H9 (cell line): ENCODE measurements around the gene MTHFD1. TPM values are rescaled to one million over a fixed set of nuclear protein-coding genes. Genes with fewer than 3 reads are reported as not detected.
A peak's percentile ranks its signal among the peaks of the same experiment; 100 is the strongest.

Experiments
- DNase-seq: peaks from one replicate; pipeline ENCODE4 v3.0.0-alpha.2; 2017
- H2AFZ ChIP-seq: one replicate; pipeline ENCODE4 v1.6.1; 2013; ENCODE audit warnings: mild to moderate bottlenecking, low read length, control low read depth, moderate library complexity
- H2AK5ac ChIP-seq: 2 replicates; pipeline ENCODE4 v1.6.1; 2013; ENCODE audit warnings: low read length, control low read depth, mixed read lengths; ENCODE audit not compliant: insufficient read length
- H2BK120ac ChIP-seq: one replicate; pipeline ENCODE4 v1.6.1; 2013; ENCODE audit warnings: low read depth, mild to moderate bottlenecking, low read length, control low read depth, inconsistent platforms; ENCODE audit not compliant: poor library complexity, severe bottlenecking
- H2BK12ac ChIP-seq: 2 replicates; pipeline ENCODE4 v1.6.1; 2013; ENCODE audit warnings: low read length, control low read depth, mixed read lengths, low read depth; ENCODE audit not compliant: insufficient read length
- H2BK15ac ChIP-seq: 2 replicates; pipeline ENCODE4 v1.6.1; 2013; ENCODE audit warnings: low read depth, low read length, control low read depth
- H2BK20ac ChIP-seq: one replicate; pipeline ENCODE4 v1.6.1; 2013; ENCODE audit warnings: low read depth, mild to moderate bottlenecking, low read length, control low read depth, inconsistent platforms; ENCODE audit not compliant: poor library complexity, severe bottlenecking
- H2BK5ac ChIP-seq: 2 replicates; pipeline ENCODE4 v1.6.1; 2013; ENCODE audit warnings: low read length, control low read depth, mixed read lengths; ENCODE audit not compliant: insufficient read length
- H3K14ac ChIP-seq: 2 replicates; pipeline ENCODE4 v1.6.1; 2013; ENCODE audit warnings: low read length, control low read depth; ENCODE audit not compliant: insufficient read depth
- H3K18ac ChIP-seq: 2 replicates; pipeline ENCODE4 v1.6.1; 2013; ENCODE audit warnings: low read depth, mild to moderate bottlenecking, mixed read lengths, low read length, control low read depth; ENCODE audit not compliant: insufficient read length
- H3K23ac ChIP-seq: 2 replicates; pipeline ENCODE4 v1.6.1; 2013; ENCODE audit warnings: low read length, control low read depth, mixed read lengths, low read depth; ENCODE audit not compliant: insufficient read length
- H3K23me2 ChIP-seq: 2 replicates; pipeline ENCODE4 v1.6.1; 2013; ENCODE audit warnings: low read depth, mild to moderate bottlenecking, mixed read lengths, low read length, control low read depth; ENCODE audit not compliant: insufficient read length, poor library complexity, severe bottlenecking
- H3K27ac ChIP-seq: 2 replicates; pipeline ENCODE4 v1.5.1; 2013; ENCODE audit warnings: low read length, control low read depth, mixed read lengths, low read depth; ENCODE audit not compliant: insufficient read length
- H3K27me3 ChIP-seq: 2 replicates; pipeline ENCODE4 v1.6.1; 2013; ENCODE audit warnings: low read length, control low read depth, inconsistent platforms; ENCODE audit not compliant: insufficient read depth
- H3K4ac ChIP-seq: 2 replicates; pipeline ENCODE4 v1.6.1; 2013; ENCODE audit warnings: low read depth, mild to moderate bottlenecking, control low read depth, inconsistent platforms, low read length, moderate library complexity
- H3K4me1 ChIP-seq: 2 replicates; pipeline ENCODE4 v1.6.1; 2013; ENCODE audit warnings: low read length, control low read depth, inconsistent platforms; ENCODE audit not compliant: insufficient read depth
- H3K4me2 ChIP-seq: 2 replicates; pipeline ENCODE4 v1.6.1; 2013; ENCODE audit warnings: low read length, control low read depth, mixed read lengths; ENCODE audit not compliant: insufficient read length, insufficient read depth
- H3K56ac ChIP-seq: 2 replicates; pipeline ENCODE4 v1.6.1; 2013; ENCODE audit warnings: low read depth, mild to moderate bottlenecking, mixed read lengths, low read length, control low read depth; ENCODE audit not compliant: insufficient read length
- H3K79me1 ChIP-seq: 2 replicates; pipeline ENCODE4 v1.6.1; 2013; ENCODE audit warnings: low read depth, mild to moderate bottlenecking, moderate library complexity, low read length, control low read depth, inconsistent platforms; ENCODE audit not compliant: insufficient read depth, poor library complexity, severe bottlenecking
- H3K79me2 ChIP-seq: 2 replicates; pipeline ENCODE4 v1.6.1; 2013; ENCODE audit warnings: low read length, control low read depth, inconsistent platforms; ENCODE audit not compliant: insufficient read depth
- H3K9ac ChIP-seq: 2 replicates; pipeline ENCODE4 v1.6.1; 2013; ENCODE audit warnings: low read length, control low read depth, mixed read lengths; ENCODE audit not compliant: insufficient read length; ENCODE audit errors: extremely low read depth
- H3K9me3 ChIP-seq: one replicate; pipeline ENCODE4 v1.6.1; 2013; ENCODE audit warnings: low read depth, low read length, inconsistent platforms; ENCODE audit not compliant: control insufficient read depth
- H3T11ph ChIP-seq: one replicate; pipeline ENCODE4 v1.6.1; 2013; ENCODE audit warnings: mild to moderate bottlenecking, low read length, control low read depth, inconsistent platforms
- H4K20me1 ChIP-seq: one replicate; pipeline ENCODE4 v1.6.1; 2013; ENCODE audit not compliant: control insufficient read depth, insufficient read length, insufficient read depth
- H4K5ac ChIP-seq: 2 replicates; pipeline ENCODE4 v1.6.1; 2013; ENCODE audit warnings: low read depth, mild to moderate bottlenecking, mixed read lengths, low read length, control low read depth; ENCODE audit not compliant: insufficient read length
- H4K8ac ChIP-seq: replicated peaks from 2 replicates; pipeline ENCODE4 v1.6.1; 2013; ENCODE audit warnings: low read length, control low read depth, mixed read lengths, low read depth; ENCODE audit not compliant: insufficient read length
- H4K91ac ChIP-seq: 2 replicates; pipeline ENCODE4 v1.6.1; 2013; ENCODE audit warnings: low read depth, mild to moderate bottlenecking, moderate library complexity, mixed read lengths, low read length, control low read depth; ENCODE audit not compliant: insufficient read length
- H3K27ac Mint-ChIP-seq, 3 experiments: 2 replicates in 2 of 3; 3 replicates in 1 of 3; pipeline ENCODE4 v1.8.0; 2020 to 2021; ENCODE audit warnings: mixed read lengths in 3 of 3, mild to moderate bottlenecking in 1 of 3, moderate library complexity in 1 of 3
- H3K27me3 Mint-ChIP-seq: 2 replicates; pipeline ENCODE4 v1.8.0; 2021; ENCODE audit warnings: low read depth, mild to moderate bottlenecking, moderate library complexity, mixed read lengths
- H3K36me3 Mint-ChIP-seq, 3 experiments: 2 replicates in 2 of 3; 3 replicates in 1 of 3; pipeline ENCODE4 v1.8.0; 2020 to 2021; ENCODE audit warnings: low read depth in 3 of 3, mixed read lengths in 3 of 3; ENCODE audit not compliant: insufficient read depth in 1 of 3
- H3K4me1 Mint-ChIP-seq, 2 experiments: 2 replicates each; pipeline ENCODE4 v1.8.0; 2020; ENCODE audit warnings: mixed read lengths in 2 of 2
- H3K4me3 Mint-ChIP-seq, 2 experiments: 2 replicates in 1 of 2; 3 replicates in 1 of 2; pipeline ENCODE4 v1.8.0; 2020 to 2021; ENCODE audit warnings: mild to moderate bottlenecking in 2 of 2, mixed read lengths in 2 of 2, moderate library complexity in 1 of 2
- H3K9me3 Mint-ChIP-seq, 2 experiments: 2 replicates in 1 of 2; 3 replicates in 1 of 2; pipeline ENCODE4 v1.8.0; 2020; ENCODE audit warnings: mild to moderate bottlenecking in 2 of 2, mixed read lengths in 2 of 2, moderate library complexity in 1 of 2
- WGBS: extraction: QIAGEN DNeasy Blood & Tissue Kit; methylation state at CpG from one replicate; pipeline ENCODE4 v1.1.7; 2013; ENCODE audit warnings: missing lambda C conversion rate, low lambda C conversion rate, mixed read lengths; ENCODE audit not compliant: insufficient read length; ENCODE audit errors: extremely low coverage; 5-methylcytosine and 5-hydroxymethylcytosine counted together
- total RNA-seq: library from RNA; stranded (reverse); gene quantifications from 2 replicates; pipeline ENCODE4 v1.2.1, GENCODE V29; 2021
- TF ChIP-seq, protein P1 (sequence below): fragments of 200-600 bp; sonication (generic); conservative IDR thresholded peaks from 3 replicates; pipeline ENCODE4 v1.8.0; 2021; ENCODE audit warnings: antibody characterized with exemption, mild to moderate bottlenecking

The MTHFD1 gene
- total RNA-seq, 1 experiment from 2014 or later = 203 TPM

DNA sequence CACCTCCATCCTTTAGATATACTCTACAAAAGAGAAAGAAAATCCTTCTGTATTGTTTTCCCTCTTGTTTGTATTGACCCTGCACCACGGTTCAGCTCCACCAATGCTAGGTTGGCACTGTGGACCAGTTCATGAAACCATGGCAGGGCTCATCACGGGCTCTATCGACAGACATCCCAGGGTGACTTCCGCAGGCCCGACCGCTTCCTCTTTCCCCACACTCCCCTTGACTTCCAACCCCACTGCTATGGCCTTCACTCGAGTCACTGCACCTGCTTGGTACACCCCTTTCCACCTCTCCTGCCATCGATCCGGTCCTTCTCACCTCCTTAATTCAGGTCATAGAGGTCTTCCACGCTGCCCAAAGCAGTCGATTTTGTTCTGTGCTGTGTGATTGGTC lies 56.0 kb downstream of the MTHFD1 start:
- Histone ChIP-seq H3K23ac (no peak overlapping the region), H3K27ac (no peak overlapping the region), H3K79me2 (no peaks in the 10 kb centered on the region), H2BK5ac (no peak overlapping the region), H3K4me1 (no peaks in the 10 kb centered on the region), H2AK5ac (no peak overlapping the region), H3K4ac (no peak overlapping the region), H2BK20ac (no peak overlapping the region), H3K9me3 (no peaks in the 10 kb centered on the region), H2BK15ac (no peak overlapping the region), H2BK12ac (no peak overlapping the region), H4K5ac (no peak overlapping the region), H3K56ac (no peak overlapping the region), H3K9ac (no peak overlapping the region), H3T11ph (no peak overlapping the region), H3K23me2 (no peaks in the 10 kb centered on the region), H2BK120ac (no peak overlapping the region), H4K20me1 (no peaks in the 10 kb centered on the region), H3K18ac (no peak overlapping the region), H2AFZ (no peak overlapping the region), H4K91ac (no peak overlapping the region), H3K27me3 (no peaks in the 10 kb centered on the region), H3K4me2 (no peak overlapping the region), H3K14ac (no peak overlapping the region), H4K8ac (no peak overlapping the region), H3K79me1 (no peaks in the 10 kb centered on the region)
- Mint-ChIP-seq H3K27me3 (no peaks in the 10 kb centered on the region), H3K36me3 (peaks cover 26 to 84% (median 57%) of the 10 kb centered on the region in 3 experiments; a peak in 6 of 7 replicates), H3K27ac (peak overlapping the region in 2 of 3 experiments; percentile 12 to 77; a peak in 2 of 7 replicates), H3K4me1 (no peaks in the 10 kb centered on the region), H3K9me3 (no peaks in the 10 kb centered on the region), H3K4me3 (no peak overlapping the region)
- no CpG with 5 or more reads among the region's 11 CpGs for WGBS
- TF ChIP-seq, protein P1, sequence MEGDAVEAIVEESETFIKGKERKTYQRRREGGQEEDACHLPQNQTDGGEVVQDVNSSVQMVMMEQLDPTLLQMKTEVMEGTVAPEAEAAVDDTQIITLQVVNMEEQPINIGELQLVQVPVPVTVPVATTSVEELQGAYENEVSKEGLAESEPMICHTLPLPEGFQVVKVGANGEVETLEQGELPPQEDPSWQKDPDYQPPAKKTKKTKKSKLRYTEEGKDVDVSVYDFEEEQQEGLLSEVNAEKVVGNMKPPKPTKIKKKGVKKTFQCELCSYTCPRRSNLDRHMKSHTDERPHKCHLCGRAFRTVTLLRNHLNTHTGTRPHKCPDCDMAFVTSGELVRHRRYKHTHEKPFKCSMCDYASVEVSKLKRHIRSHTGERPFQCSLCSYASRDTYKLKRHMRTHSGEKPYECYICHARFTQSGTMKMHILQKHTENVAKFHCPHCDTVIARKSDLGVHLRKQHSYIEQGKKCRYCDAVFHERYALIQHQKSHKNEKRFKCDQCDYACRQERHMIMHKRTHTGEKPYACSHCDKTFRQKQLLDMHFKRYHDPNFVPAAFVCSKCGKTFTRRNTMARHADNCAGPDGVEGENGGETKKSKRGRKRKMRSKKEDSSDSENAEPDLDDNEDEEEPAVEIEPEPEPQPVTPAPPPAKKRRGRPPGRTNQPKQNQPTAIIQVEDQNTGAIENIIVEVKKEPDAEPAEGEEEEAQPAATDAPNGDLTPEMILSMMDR = no peak
- DNase-seq = no peak
